SK-N-SH (cell line): ENCODE results near the gene EPS8L2. TPM values are rescaled to one million over a fixed set of nuclear protein-coding genes. Genes with fewer than 3 reads are reported as not detected.

Experiments
- CTCF ChIA-PET: fragments of 300-600, 350-600 bp; formaldehyde crosslinking; extraction: SDS; loops from one replicate; lab custom pipeline; 2021; lab: Yijun Ruan, JAX
- POLR2A ChIA-PET: fragments of 350-600 bp; sonication (Branson Sonifier 250); formaldehyde crosslinking; extraction: SDS; loops from one replicate; lab custom pipeline; 2020; ENCODE audit warnings: antibody characterized with exemption, inconsistent platforms; lab: Yijun Ruan, JAX
- DNase-seq: peaks from one replicate; pipeline ENCODE4 v3.0.0; 2012
- H2AFZ ChIP-seq: fragments of 200-600 bp; sonication (generic); 2 replicates; pipeline ENCODE4 v1.8.1; 2016; ENCODE audit warnings: antibody characterized with exemption, mild to moderate bottlenecking, low read depth
- H3F3A ChIP-seq: fragments of 200-600 bp; sonication (generic); replicated peaks from 2 replicates; pipeline ENCODE3; 2016; ENCODE audit warnings: antibody characterized with exemption, mild to moderate bottlenecking; ENCODE audit not compliant: insufficient read depth
- H3K27ac ChIP-seq, 2 experiments: fragments of 200-500 bp in 1 of 2; fragments of 200-600 bp in 1 of 2; sonication (Bioruptor generic) in 1 of 2; sonication (generic), shearing (Covaris generic) in 1 of 2; 2 replicates each; pipeline versions ENCODE4 v1.5.1 to v1.6.1; 2014 to 2016; ENCODE audit warnings: low read depth in 2 of 2, inconsistent platforms in 1 of 2, low read length in 1 of 2, mild to moderate bottlenecking in 1 of 2, mixed read lengths in 1 of 2
- H3K27me3 ChIP-seq: fragments of 200-600 bp; sonication (generic), shearing (Covaris generic); 2 replicates; pipeline ENCODE4 v1.6.1; 2016; ENCODE audit warnings: mixed run types; ENCODE audit not compliant: insufficient read depth
- H3K36me3 ChIP-seq, 2 experiments: fragments of 200-500 bp in 1 of 2; fragments of 200-600 bp in 1 of 2; sonication (Bioruptor generic) in 1 of 2; sonication (generic) in 1 of 2; replicated peaks in 1 of 2; 2 replicates each; pipeline versions ENCODE3 to v1.5.1; 2014 to 2016; ENCODE audit warnings: low read length in 1 of 2, mild to moderate bottlenecking in 1 of 2; ENCODE audit not compliant: insufficient read depth in 2 of 2, control insufficient read depth in 1 of 2
- H3K4me1 ChIP-seq, 2 experiments: fragments of 200-500 bp in 1 of 2; fragments of 200-600 bp in 1 of 2; sonication (Bioruptor generic) in 1 of 2; sonication (generic), shearing (Covaris generic) in 1 of 2; 2 replicates each; pipeline versions ENCODE4 v1.5.1 to v1.6.1; 2014 to 2016; ENCODE audit warnings: low read depth in 1 of 2, low read length in 1 of 2, mixed run types in 1 of 2; ENCODE audit not compliant: insufficient read depth in 2 of 2, control insufficient read depth in 1 of 2
- H3K4me2 ChIP-seq: fragments of 200-600 bp; sonication (generic), shearing (Covaris generic); 2 replicates; pipeline ENCODE4 v1.6.1; 2017; ENCODE audit warnings: mixed run types
- H3K4me3 ChIP-seq, 2 experiments: fragments of 200-500 bp in 1 of 2; fragments of 200-600 bp in 1 of 2; sonication (Bioruptor generic) in 1 of 2; sonication (generic), shearing (Covaris generic) in 1 of 2; 2 replicates each; pipeline versions ENCODE4 v1.5.1 to v1.8.1; 2014 to 2016; ENCODE audit warnings: low read depth in 2 of 2, inconsistent platforms in 1 of 2, low read length in 1 of 2, mild to moderate bottlenecking in 1 of 2, mixed read lengths in 1 of 2, moderate library complexity in 1 of 2
- H3K79me2 ChIP-seq: fragments of 200-600 bp; sonication (generic); 2 replicates; pipeline ENCODE4 v1.8.1; 2017; ENCODE audit warnings: mild to moderate bottlenecking; ENCODE audit not compliant: insufficient read depth
- H3K9ac ChIP-seq: fragments of 200-600 bp; sonication (generic); 2 replicates; pipeline ENCODE4 v1.6.1; 2017; ENCODE audit warnings: mixed run types
- H3K9me2 ChIP-seq: fragments of 200-600 bp; sonication (generic); 2 replicates; pipeline ENCODE4 v1.6.1; 2017; ENCODE audit warnings: mixed run types
- H3K9me3 ChIP-seq: fragments of 200-600 bp; sonication (generic); 2 replicates; pipeline ENCODE4 v1.6.1; 2017; ENCODE audit warnings: mixed run types, mild to moderate bottlenecking, moderate library complexity
- H4K20me1 ChIP-seq: fragments of 200-600 bp; sonication (generic); 2 replicates; pipeline ENCODE4 v1.6.1; 2017; ENCODE audit warnings: mild to moderate bottlenecking, mixed run types; ENCODE audit not compliant: insufficient read depth
- FOXJ3 ChIP-seq: sonication (generic); formaldehyde crosslinking; IDR thresholded peaks from 2 replicates; pipeline ENCODE4 v1.5.1; 2020; ENCODE audit warnings: mild to moderate bottlenecking, missing genetic modification reagents
- JUND ChIP-seq: IDR thresholded peaks from 2 replicates; pipeline ENCODE4 v1.4.0; 2012
- MXI1 ChIP-seq: IDR thresholded peaks from 2 replicates; pipeline ENCODE4 v1.6.1; 2012; ENCODE audit warnings: mild to moderate bottlenecking, low read depth, low read length, improper control_type of control experiment
- NFIC ChIP-seq: IDR thresholded peaks from 2 replicates; pipeline ENCODE4 v1.4.0; 2012; ENCODE audit warnings: borderline replicate concordance
- SIN3A ChIP-seq: IDR thresholded peaks from 2 replicates; pipeline ENCODE4 v1.6.1; 2012; ENCODE audit warnings: low read depth, mild to moderate bottlenecking, low read length, moderate library complexity, borderline replicate concordance
- WGBS: methylation state at CpG from one replicate; pipeline ENCODE4 v1.1.6; 2017; ENCODE audit warnings: low lambda C conversion rate; 5-methylcytosine and 5-hydroxymethylcytosine counted together
- polyA plus RNA-seq, 3 experiments: library from polyadenylated mRNA; depleted of rRNA; stranded (reverse); fragments of >200 nt; gene quantifications; 2 replicates each; pipeline ENCODE4 v1.2.3, GENCODE V29; 2012
- TF ChIP-seq, protein P1 (sequence below): fragments of 150-350 bp; IDR thresholded peaks from 2 replicates; pipeline ENCODE4 v1.6.1; 2016; ENCODE audit warnings: mild to moderate bottlenecking, low read depth, low read length
- TF ChIP-seq, protein P2 (sequence below): IDR thresholded peaks from 2 replicates; pipeline ENCODE4 v1.6.1; 2012; ENCODE audit warnings: mild to moderate bottlenecking, low read depth, low read length, moderate library complexity
- TF ChIP-seq, protein P3 (sequence below): IDR thresholded peaks from 2 replicates; pipeline ENCODE4 v1.4.0; 2012; ENCODE audit warnings: low read depth

EPS8L2 gene
- polyA plus RNA-seq, 1 of the 3 experiments (the other 2 are of a cell fraction), result 0.74 TPM

DNA sequence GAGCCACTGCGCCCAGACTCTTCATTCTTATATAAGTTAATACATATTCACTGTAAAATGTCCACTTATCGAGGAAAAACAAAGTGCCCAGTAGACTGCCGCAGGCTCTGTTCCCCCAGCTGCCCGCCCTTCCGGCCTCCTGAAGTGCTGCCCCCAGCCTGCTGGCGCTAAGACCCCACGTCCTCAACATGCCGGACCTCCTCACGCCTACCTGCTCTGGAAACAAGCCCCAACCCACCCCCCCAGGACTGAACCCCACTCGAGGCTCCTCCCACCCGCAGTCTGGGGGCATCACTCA is 70.2 kb downstream of the EPS8L2 start:
- Histone ChIP-seq H3K9ac (peak overlapping the region; percentile 87), H3K79me2 (peaks cover 73% of the 10 kb centered on the region), H3K27me3 (no peaks in the 10 kb centered on the region), H3K27ac (no peak overlapping the region; a peak in 2 of 4 replicates), H3K9me3 (no peaks in the 10 kb centered on the region), H4K20me1 (peaks cover 44% of the 10 kb centered on the region), H3K9me2 (no peaks in the 10 kb centered on the region), H3K4me1 (peaks cover 11 to 19% of the 10 kb centered on the region in 2 experiments; a peak in 2 of 4 replicates), H2AFZ (no peak overlapping the region), H3F3A (no peaks in the 10 kb centered on the region), H3K4me2 (peak overlapping the region; percentile 98), H3K4me3 (peak overlapping the region; percentile 85 to 87), H3K36me3 (peaks cover 0 to 34% of the 10 kb centered on the region in 2 experiments)
- ChIA-PET POLR2A (interaction anchor here (0.9 to 2.8 kb wide), 3 partner anchors 13 to 17 kb away, joined by 3 to 18 read pairs (median 4); partner anchors contain the start of gene CEND1), CTCF (interaction anchor here (1.1 to 3.1 kb wide), 8 partner anchors 8 to 81 kb away, joined by 3 to 31 read pairs (median 4); partner anchors contain the start of genes DEAF1, SLC25A22, TALDO1 and TMEM80)
- peak; percentile 49 for DNase-seq
- 32% methylated on average over 11 of the region's 11 CpGs for WGBS
- TF ChIP-seq, protein P1, sequence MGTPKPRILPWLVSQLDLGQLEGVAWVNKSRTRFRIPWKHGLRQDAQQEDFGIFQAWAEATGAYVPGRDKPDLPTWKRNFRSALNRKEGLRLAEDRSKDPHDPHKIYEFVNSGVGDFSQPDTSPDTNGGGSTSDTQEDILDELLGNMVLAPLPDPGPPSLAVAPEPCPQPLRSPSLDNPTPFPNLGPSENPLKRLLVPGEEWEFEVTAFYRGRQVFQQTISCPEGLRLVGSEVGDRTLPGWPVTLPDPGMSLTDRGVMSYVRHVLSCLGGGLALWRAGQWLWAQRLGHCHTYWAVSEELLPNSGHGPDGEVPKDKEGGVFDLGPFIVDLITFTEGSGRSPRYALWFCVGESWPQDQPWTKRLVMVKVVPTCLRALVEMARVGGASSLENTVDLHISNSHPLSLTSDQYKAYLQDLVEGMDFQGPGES, result no peak

DNA sequence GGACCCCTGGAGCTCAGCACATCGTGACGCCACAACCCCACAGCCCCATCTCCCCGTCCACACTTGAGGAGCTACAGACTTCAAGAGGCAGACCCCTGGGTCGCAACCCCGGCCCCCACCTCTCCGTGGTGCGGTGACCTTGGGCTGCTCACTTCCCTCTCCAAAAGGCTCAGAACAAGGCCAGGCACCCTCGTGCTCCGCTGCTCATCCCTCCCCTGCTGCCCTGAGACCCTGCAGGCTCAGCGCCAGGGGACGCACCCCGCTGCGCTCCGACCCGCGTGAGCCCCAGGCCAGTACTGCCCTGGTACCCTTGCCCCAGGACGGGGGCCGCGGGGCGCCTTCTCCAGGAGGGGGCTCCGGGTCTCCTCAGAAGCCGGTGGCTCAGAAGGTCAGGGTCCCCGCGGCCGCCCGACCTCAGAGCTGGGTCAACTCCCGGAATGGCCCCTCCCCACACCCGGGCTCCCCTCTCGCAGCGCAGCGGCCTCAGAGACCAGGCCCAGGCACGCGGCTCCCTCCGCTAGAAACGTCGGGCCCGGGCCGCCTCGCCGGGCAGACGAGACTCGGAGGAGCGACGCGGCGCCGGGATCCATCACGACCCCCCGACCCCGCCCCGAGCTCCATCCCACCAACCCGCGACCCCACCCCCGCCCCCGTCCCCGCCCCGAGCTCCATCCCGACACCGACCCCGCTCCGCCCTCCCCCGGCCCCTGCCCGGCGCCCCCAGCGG is 70.7 kb downstream of the EPS8L2 start:
- Histone ChIP-seq H3K36me3 (peaks cover 0 to 29% of the 10 kb centered on the region in 2 experiments), H3K4me2 (peak overlapping the region; percentile 98), H2AFZ (no peak overlapping the region), H3K79me2 (peaks cover 73% of the 10 kb centered on the region), H3K27me3 (no peaks in the 10 kb centered on the region), H3K4me1 (peaks cover 11 to 19% of the 10 kb centered on the region in 2 experiments; a peak in 2 of 4 replicates), H3F3A (no peaks in the 10 kb centered on the region), H3K9ac (peak overlapping the region; percentile 87), H4K20me1 (peaks cover 44% of the 10 kb centered on the region), H3K9me3 (no peaks in the 10 kb centered on the region), H3K9me2 (no peaks in the 10 kb centered on the region), H3K27ac (peak overlapping the region; percentile 22 to 83; a peak in 3 of 4 replicates), H3K4me3 (peak overlapping the region; percentile 85 to 87)
- CTCF ChIA-PET, result interaction anchor here (1.1 to 3.1 kb wide), 5 partner anchors 9 to 81 kb away, joined by 3 to 31 read pairs (median 4); partner anchors contain the start of genes DEAF1, TALDO1 and TMEM80
- 0% methylated on average over 20 of the region's 65 CpGs for WGBS
- DNase-seq, result peak; percentile 98
- POLR2A ChIA-PET, result interaction anchor here (0.9 to 2.8 kb wide), 6 partner anchors 10 to 78 kb away, joined by 3 to 18 read pairs (median 4); partner anchors contain the start of gene CEND1
- TF ChIP-seq SIN3A, result no peak
- TF ChIP-seq JUND, result no peak
- no peak for TF ChIP-seq NFIC
- no peak for TF ChIP-seq FOXJ3
- TF ChIP-seq, protein P2, sequence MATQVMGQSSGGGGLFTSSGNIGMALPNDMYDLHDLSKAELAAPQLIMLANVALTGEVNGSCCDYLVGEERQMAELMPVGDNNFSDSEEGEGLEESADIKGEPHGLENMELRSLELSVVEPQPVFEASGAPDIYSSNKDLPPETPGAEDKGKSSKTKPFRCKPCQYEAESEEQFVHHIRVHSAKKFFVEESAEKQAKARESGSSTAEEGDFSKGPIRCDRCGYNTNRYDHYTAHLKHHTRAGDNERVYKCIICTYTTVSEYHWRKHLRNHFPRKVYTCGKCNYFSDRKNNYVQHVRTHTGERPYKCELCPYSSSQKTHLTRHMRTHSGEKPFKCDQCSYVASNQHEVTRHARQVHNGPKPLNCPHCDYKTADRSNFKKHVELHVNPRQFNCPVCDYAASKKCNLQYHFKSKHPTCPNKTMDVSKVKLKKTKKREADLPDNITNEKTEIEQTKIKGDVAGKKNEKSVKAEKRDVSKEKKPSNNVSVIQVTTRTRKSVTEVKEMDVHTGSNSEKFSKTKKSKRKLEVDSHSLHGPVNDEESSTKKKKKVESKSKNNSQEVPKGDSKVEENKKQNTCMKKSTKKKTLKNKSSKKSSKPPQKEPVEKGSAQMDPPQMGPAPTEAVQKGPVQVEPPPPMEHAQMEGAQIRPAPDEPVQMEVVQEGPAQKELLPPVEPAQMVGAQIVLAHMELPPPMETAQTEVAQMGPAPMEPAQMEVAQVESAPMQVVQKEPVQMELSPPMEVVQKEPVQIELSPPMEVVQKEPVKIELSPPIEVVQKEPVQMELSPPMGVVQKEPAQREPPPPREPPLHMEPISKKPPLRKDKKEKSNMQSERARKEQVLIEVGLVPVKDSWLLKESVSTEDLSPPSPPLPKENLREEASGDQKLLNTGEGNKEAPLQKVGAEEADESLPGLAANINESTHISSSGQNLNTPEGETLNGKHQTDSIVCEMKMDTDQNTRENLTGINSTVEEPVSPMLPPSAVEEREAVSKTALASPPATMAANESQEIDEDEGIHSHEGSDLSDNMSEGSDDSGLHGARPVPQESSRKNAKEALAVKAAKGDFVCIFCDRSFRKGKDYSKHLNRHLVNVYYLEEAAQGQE, result no peak
- TF ChIP-seq MXI1, result peak; percentile 15; the same call in 1 of the 2 replicates
- TF ChIP-seq, protein P3, sequence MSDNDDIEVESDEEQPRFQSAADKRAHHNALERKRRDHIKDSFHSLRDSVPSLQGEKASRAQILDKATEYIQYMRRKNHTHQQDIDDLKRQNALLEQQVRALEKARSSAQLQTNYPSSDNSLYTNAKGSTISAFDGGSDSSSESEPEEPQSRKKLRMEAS, result peak; percentile 64

Other genes with a start within 250 kb of the EPS8L2 start
- gene RNH1, start 199.0 kb upstream of the EPS8L2 start, polyA plus RNA-seq (2012; rRNA removed), result 135 and 147 TPM in 2 replicates
- 138 and 217 TPM in 2 replicates for gene HRAS, start 170.7 kb upstream of the EPS8L2 start, polyA plus RNA-seq (2012; rRNA removed)
- gene LRRC56, start 168.7 kb upstream of the EPS8L2 start, polyA plus RNA-seq (2012; rRNA removed), result 1.2 and 1.4 TPM in 2 replicates
- 2.4 and 2.6 TPM in 2 replicates for gene LMNTD2, start 145.5 kb upstream of the EPS8L2 start, polyA plus RNA-seq (2012; rRNA removed)
- 19.8 and 24.0 TPM in 2 replicates for gene RASSF7, start 145.3 kb upstream of the EPS8L2 start, polyA plus RNA-seq (2012; rRNA removed)
- 18.8 and 22.7 TPM in 2 replicates for gene PHRF1, start 129.8 kb upstream of the EPS8L2 start, polyA plus RNA-seq (2012; rRNA removed)
- 5.9 and 6.3 TPM in 2 replicates for gene IRF7, start 90.3 kb upstream of the EPS8L2 start, polyA plus RNA-seq (2012; rRNA removed)
- not detected in 2 replicates for gene CDHR5, start 81.3 kb upstream of the EPS8L2 start, polyA plus RNA-seq (2012; rRNA removed)
- not detected in 2 replicates for gene SCT, start 79.0 kb upstream of the EPS8L2 start, polyA plus RNA-seq (2012; rRNA removed)
- not detected in 2 replicates for gene DRD4, start 69.0 kb upstream of the EPS8L2 start, polyA plus RNA-seq (2012; rRNA removed)
- gene DEAF1, start 11.0 kb upstream of the EPS8L2 start, polyA plus RNA-seq (2012; rRNA removed), result 36.0 and 40.6 TPM in 2 replicates
- 40.4 and 51.0 TPM in 2 replicates for gene TMEM80, start 10.4 kb upstream of the EPS8L2 start, polyA plus RNA-seq (2012; rRNA removed)
- gene TALDO1, start 41.2 kb downstream of the EPS8L2 start, polyA plus RNA-seq (2012; rRNA removed), result 78.4 and 103 TPM in 2 replicates
- 72.9 and 86.2 TPM in 2 replicates for gene GATD1, start 71.3 kb downstream of the EPS8L2 start, polyA plus RNA-seq (2012; rRNA removed)
- 2.9 and 3.6 TPM in 2 replicates for gene CEND1, start 83.9 kb downstream of the EPS8L2 start, polyA plus RNA-seq (2012; rRNA removed)
- gene SLC25A22, start 92.0 kb downstream of the EPS8L2 start, polyA plus RNA-seq (2012; rRNA removed), result 40.2 and 50.9 TPM in 2 replicates
- gene PIDD1, start 99.0 kb downstream of the EPS8L2 start, polyA plus RNA-seq (2012; rRNA removed), result 25.5 and 27.4 TPM in 2 replicates
- gene RPLP2, start 103.7 kb downstream of the EPS8L2 start, polyA plus RNA-seq (2012; rRNA removed), result 390 and 799 TPM in 2 replicates
- 47.7 and 60.3 TPM in 2 replicates for gene PNPLA2, start 112.7 kb downstream of the EPS8L2 start, polyA plus RNA-seq (2012; rRNA removed)
- gene CRACR2B, start 121.7 kb downstream of the EPS8L2 start, polyA plus RNA-seq (2012; rRNA removed), result 0.94 and 1.1 TPM in 2 replicates
- gene CD151, start 126.7 kb downstream of the EPS8L2 start, polyA plus RNA-seq (2012; rRNA removed), result 922 and 1,149 TPM in 2 replicates
- gene POLR2L, start 136.3 kb downstream of the EPS8L2 start, polyA plus RNA-seq (2012; rRNA removed), result 287 and 540 TPM in 2 replicates
- gene TSPAN4, start 136.6 kb downstream of the EPS8L2 start, polyA plus RNA-seq (2012; rRNA removed), result 201 and 226 TPM in 2 replicates
- 194 and 231 TPM in 2 replicates for gene CHID1, start 204.6 kb downstream of the EPS8L2 start, polyA plus RNA-seq (2012; rRNA removed)
- gene AP2A2, start 219.6 kb downstream of the EPS8L2 start, polyA plus RNA-seq (2012; rRNA removed), result 36.3 and 42.7 TPM in 2 replicates